A549 treated with AZD2906 at 1 μM for 4 hours (cell line): ENCODE results near the gene MAST2. TPM values are rescaled to one million over a fixed set of nuclear protein-coding genes. Genes with fewer than 3 reads are reported as not detected.

Source experiments
- total RNA-seq: library from RNA; stranded (reverse); fragments of 200-300 nt; extraction: Qiagen RNA extraction; gene quantifications from 5 replicates; pipeline ENCODE4 v1.2.3, GENCODE V29; 2022

Gene MAST2
- total RNA-seq, result 16.8 to 19.3 TPM (median 17.3 TPM) in 5 replicates

GRCh38 chr1:45803299-45803780 lies at the start of gene MAST2:
TSS of gene MAST2 (plus strand) at chr1:45803612. CDS start at chr1:45803896, 284 bp downstream.

Other genes starting within 250 kb of the MAST2 start
- 102 to 144 TPM (median 116 TPM) in 5 replicates for gene NASP, start 219.6 kb upstream of the MAST2 start, total RNA-seq
- 0.14 to 0.26 TPM (median 0.23 TPM) in 5 replicates for gene CCDC17, start 179.6 kb upstream of the MAST2 start, total RNA-seq
- gene GPBP1L1, start 117.1 kb upstream of the MAST2 start, total RNA-seq, result 28.7 to 47.3 TPM (median 31.8 TPM) in 5 replicates
- 17.2 to 19.6 TPM (median 19.3 TPM) in 5 replicates for gene TMEM69, start 115.4 kb upstream of the MAST2 start, total RNA-seq
- gene IPP, start 53.0 kb upstream of the MAST2 start, total RNA-seq, result 4.0 to 4.9 TPM (median 4.4 TPM) in 5 replicates